22Rv1 (cell line): ENCODE results near the gene GALNT18.
"Not testable (repeated sequence)": the region's sequence is repeated elsewhere in the genome, so short reads cannot be mapped to it uniquely, and the experiment has no call there.

Experiments
- H3K27ac ChIP-seq: fragments of 450-650 bp; 2 replicates; pipeline ENCODE4 v1.5.1; 2017
- ZFX ChIP-seq: fragments of 450-650 bp; IDR thresholded peaks from 2 replicates; pipeline ENCODE4 v1.6.1; 2017; ENCODE audit warnings: antibody characterized with exemption, borderline replicate concordance
- TF ChIP-seq, protein P1 (sequence below): fragments of 450-650 bp; IDR thresholded peaks from 2 replicates; pipeline ENCODE4 v1.5.1; 2017; ENCODE audit warnings: mild to moderate bottlenecking

GALNT18 gene

DNA sequence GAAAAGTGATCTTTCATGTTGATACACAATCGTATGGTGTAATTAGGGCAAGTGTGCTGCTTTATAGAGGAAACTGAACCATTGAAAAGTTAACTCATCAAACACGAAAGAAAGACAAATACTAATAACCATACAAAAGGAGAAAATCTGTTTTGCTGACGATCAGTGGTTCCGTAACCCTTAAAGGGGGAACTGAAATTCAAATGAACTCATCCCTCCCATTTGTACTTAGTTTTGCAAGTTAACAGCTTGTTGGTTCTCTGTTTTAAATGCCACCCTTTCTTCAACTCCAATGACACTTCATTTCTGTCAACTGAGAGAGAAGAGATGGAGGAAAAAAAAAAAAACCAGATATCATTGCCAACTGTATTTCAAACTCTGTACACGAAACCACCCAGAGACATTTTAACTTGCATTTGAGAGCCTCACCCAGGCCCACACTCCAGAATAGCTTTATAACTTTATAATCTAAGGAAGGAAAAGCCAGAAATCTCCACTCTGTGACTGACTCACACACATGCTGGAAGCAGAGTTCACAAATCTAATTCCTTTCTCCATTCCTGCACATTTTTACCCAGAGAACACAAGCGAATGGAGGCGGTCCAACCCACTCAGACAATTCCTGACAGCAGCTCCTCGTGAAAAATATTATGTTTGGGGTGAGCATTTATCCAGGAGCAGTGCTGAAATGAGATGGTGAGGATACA, 251.4 kb downstream of the GALNT18 start:
- no peak for TF ChIP-seq ZFX
- TF ChIP-seq, protein P1, sequence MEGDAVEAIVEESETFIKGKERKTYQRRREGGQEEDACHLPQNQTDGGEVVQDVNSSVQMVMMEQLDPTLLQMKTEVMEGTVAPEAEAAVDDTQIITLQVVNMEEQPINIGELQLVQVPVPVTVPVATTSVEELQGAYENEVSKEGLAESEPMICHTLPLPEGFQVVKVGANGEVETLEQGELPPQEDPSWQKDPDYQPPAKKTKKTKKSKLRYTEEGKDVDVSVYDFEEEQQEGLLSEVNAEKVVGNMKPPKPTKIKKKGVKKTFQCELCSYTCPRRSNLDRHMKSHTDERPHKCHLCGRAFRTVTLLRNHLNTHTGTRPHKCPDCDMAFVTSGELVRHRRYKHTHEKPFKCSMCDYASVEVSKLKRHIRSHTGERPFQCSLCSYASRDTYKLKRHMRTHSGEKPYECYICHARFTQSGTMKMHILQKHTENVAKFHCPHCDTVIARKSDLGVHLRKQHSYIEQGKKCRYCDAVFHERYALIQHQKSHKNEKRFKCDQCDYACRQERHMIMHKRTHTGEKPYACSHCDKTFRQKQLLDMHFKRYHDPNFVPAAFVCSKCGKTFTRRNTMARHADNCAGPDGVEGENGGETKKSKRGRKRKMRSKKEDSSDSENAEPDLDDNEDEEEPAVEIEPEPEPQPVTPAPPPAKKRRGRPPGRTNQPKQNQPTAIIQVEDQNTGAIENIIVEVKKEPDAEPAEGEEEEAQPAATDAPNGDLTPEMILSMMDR: no peak
- H3K27ac ChIP-seq: no peak overlapping the region

DNA sequence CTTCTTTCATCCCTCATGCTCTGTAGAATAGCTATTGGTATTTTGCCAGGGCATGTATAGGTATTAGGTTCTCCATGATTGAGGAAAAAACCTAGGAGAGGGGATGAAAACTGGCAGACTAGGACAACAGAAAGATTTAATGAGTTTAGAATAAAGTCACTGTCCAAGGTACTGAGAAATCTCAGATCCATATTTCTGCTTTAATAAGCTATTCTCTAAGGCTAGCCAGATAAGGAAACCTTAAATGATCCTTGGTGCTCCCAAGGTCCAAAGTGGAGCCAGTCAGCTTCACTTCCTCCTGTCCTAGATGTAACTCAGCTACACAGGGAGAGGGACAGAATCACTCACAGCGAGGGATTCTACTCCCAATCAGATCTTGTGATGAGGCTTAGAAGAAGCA, 255.0 kb downstream of the GALNT18 start:
- no peak overlapping the region for H3K27ac ChIP-seq
- TF ChIP-seq, protein P1: no peak
- no peak for TF ChIP-seq ZFX

DNA sequence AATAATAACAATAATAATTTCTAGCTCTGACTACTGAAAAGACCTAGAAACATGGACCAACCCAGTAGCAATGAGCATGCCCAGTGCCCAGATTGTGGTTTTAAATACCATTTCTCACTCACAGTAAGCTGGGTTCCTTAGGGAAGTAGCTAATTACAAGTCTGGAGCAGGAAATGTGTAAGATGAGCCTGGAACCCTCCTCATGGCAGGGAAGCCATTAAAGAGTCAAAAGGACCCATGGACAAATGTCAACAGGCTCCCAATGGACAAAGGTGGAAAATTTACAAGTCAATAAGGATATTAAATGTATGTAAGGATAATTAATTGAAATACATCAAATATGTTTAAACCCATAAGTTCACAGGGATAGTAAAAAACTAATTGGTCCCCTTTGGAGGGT, 258.1 kb downstream of the GALNT18 start:
- no peak overlapping the region for H3K27ac ChIP-seq

DNA sequence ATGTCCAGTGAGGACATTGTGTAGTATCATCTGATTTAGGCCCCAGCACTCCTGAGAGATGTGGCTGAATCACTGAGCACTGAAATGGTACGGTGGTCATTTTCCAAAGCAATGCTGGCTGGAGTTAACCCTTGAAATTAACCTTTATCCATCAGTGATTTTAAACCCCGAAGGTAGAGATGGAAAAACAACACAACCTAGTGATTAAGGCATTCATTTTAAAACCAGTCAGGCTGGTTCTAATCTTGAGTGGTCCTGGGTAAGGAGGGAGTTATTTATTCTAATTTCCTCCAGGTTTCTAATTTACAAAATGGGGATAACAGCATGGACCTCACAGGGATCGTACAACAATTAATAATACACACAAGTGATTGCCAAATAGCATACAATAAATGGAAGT, 262.2 kb downstream of the GALNT18 start:
- no peak overlapping the region for H3K27ac ChIP-seq
- TF ChIP-seq, protein P1: no peak
- no peak for TF ChIP-seq ZFX

More for the DNA sequence above, 258.1 kb downstream of the GALNT18 start:
- no peak for TF ChIP-seq ZFX

DNA sequence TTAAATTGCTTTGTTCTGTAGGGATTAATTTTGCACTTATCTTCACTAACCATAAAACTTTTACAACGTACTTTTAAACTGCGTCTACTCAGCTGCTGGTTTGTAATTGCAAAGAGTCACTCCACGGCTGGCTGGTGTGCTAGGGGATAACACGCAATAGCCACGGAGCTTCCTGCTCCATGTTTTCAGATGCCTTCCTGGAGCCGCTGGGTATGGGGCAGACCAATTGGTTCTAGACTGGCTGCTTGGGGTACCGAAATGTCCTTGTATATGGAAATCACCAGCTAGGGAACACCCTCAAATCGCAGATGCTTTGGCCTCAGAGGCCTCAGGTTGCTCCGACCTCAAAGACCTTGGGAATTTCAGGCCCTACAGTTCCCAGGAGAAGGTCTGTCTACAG, 265.0 kb downstream of the GALNT18 start:
- no peak overlapping the region for H3K27ac ChIP-seq
- TF ChIP-seq ZFX: no peak
- TF ChIP-seq, protein P1: no peak

DNA sequence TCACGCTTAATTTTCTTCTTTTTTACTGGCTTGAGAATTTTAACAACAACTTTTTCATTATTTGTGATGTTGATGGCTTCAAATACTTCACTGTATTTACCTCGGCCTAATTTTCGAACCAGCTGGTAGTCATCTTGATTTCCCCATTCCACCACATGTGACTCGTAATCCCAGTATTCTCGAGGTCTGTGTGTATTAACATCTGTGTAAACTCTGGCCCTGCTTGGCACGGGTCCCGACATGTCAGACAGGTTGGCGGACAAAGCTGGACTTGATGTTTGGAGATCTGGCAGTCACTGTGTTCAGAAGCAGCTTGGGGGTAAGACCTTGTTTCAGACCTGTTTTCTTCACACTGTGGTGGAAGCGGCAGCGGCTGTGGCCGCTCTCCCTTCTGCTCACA, 268.9 kb downstream of the GALNT18 start, which contains the start of gene CSNK2A3:
Gene CSNK2A3, minus strand, starts transcription at position 373 of the 400 bp plus-strand sequence. Its CDS starts 131 bp downstream, at position 242.
- not testable (repeated sequence) for H3K27ac ChIP-seq

DNA sequence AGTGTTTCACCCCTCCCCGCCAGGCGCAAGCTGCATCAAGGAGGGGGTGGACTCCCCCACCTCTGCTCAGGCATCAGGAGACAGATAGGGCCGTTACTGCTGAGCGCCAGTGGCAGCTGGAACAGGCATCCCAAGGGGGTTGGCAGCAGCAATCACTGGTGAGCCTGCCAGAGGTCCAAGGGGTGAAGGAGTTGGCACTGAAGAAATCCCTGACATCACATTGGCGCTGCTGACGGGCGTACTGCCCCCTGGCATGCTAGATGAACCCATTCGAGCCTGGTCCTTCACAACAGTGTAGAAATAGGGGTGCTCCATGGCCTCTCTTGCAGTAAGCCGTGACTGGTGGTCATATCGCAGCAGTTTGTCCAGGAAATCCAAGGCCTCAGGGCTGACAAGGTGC, 270.0 kb downstream of the GALNT18 start:
- H3K27ac ChIP-seq: not testable (repeated sequence)

DNA sequence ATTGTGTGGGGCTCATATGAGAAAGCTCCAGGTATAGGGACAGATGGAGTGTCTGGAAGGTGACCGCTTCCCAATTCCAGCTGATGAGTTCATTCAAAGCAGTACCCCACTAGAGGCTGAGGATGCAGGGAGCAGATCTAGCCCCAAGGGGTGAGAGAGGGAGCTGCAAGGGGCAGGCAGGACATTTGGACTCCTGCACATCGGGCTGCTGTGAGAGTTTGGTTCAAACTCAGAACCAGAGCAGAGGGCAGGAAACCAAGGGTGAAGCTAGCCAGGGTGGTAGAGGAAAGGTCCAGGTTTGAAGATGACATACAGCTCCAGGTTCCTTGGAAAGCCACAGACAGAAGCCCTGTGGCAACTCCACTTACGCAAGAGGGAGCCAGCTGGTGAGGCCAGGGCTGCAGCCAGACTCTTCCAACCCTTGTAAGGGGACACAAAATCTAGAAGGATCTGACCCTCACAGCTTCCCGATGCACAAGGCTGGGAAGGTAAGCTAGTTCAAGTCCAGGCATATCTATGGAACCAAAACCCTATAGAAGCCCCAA, 270.7 kb downstream of the GALNT18 start:
- no peak overlapping the region for H3K27ac ChIP-seq
- TF ChIP-seq, protein P1: no peak
- no peak for TF ChIP-seq ZFX

DNA sequence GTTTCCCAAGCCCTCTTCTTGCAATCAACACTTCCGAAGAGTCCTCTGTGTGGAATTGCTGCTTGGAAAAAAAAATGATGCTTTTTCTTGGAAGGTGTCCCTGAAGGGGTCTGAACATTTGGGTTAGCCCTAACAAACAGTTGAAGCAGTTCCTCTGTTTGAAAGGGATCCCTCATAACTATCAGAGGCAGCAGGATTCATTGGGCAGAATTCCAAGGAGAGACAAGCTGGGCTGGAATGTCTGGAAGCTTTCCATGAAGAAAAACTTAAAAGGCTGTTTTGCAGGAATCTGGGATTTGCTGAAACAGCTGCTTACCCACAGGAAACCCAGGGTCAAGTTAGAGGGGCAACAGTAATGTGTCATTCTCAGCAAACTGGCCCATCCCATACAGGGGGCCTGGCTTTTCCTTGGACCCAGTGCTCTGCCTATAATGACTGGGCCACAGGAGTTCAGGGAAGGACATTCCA, 271.9 kb downstream of the GALNT18 start:
- no peak overlapping the region for H3K27ac ChIP-seq
- TF ChIP-seq, protein P1: no peak
- TF ChIP-seq ZFX: no peak
